Transverse colon (tissue), 4 donors: ENCODE results near the gene PLIN4. TPM values are rescaled to one million over a fixed set of nuclear protein-coding genes. Genes with fewer than 3 reads are reported as not detected.

ENCODE experiments used
- DNase-seq: peaks from one replicate; pipeline ENCODE4 v3.0.0-alpha.2; 2019
- H3K27ac ChIP-seq, 4 donors: fragments of 200-600 bp; sonication (generic); 2 replicates each; pipeline ENCODE4 v1.5.1; 2016 to 2018; ENCODE audit warnings: inconsistent platforms in 4 of 4
- H3K27me3 ChIP-seq: fragments of 200-600 bp; sonication (generic); 2 replicates; pipeline ENCODE4 v1.5.1; 2017; ENCODE audit warnings: inconsistent platforms
- H3K36me3 ChIP-seq, 4 donors: fragments of 200-600 bp; sonication (generic); 2 replicates each; pipeline ENCODE4 v1.5.1; 2017 to 2019; ENCODE audit warnings: inconsistent platforms in 4 of 4
- H3K4me1 ChIP-seq, 4 donors: fragments of 200-600 bp; sonication (generic); 2 replicates each; pipeline ENCODE4 v1.5.1; 2017 to 2020; ENCODE audit warnings: inconsistent platforms in 4 of 4
- H3K4me3 ChIP-seq, 4 donors: fragments of 200-600 bp; sonication (generic); 1 replicate in 1 of 4; 2 replicates in 3 of 4; pipeline versions ENCODE4 v1.5.1 to v1.6.1; 2017 to 2019; ENCODE audit warnings: inconsistent platforms in 4 of 4
- H3K9me3 ChIP-seq, 2 donors: fragments of 200-600 bp; sonication (generic); 2 replicates each; pipeline ENCODE4 v1.5.1; 2017 to 2019; ENCODE audit warnings: inconsistent platforms in 2 of 2
- EP300 ChIP-seq: sonication (generic); formaldehyde crosslinking; IDR thresholded peaks from one replicate; pipeline ENCODE4 v1.6.1; 2017; ENCODE audit warnings: antibody characterized with exemption, low read depth
- POLR2A ChIP-seq: fragments of 450-650 bp; IDR thresholded peaks from one replicate; pipeline ENCODE4 v1.6.1; 2016; ENCODE audit warnings: antibody characterized with exemption, mild to moderate bottlenecking, moderate library complexity
- POLR2AphosphoS5 ChIP-seq, 3 donors: sonication (generic); formaldehyde crosslinking; IDR thresholded peaks; one replicate each; pipeline ENCODE4 v1.6.1; 2016; ENCODE audit warnings: antibody characterized with exemption in 3 of 3
- WGBS, 2 donors: methylation state at CpG; one replicate each; pipeline ENCODE4 v1.1.5; 2018; ENCODE audit warnings: low coverage in 1 of 2; 5-methylcytosine and 5-hydroxymethylcytosine counted together
- in situ Hi-C, 4 donors: fragments of 200-750 bp; cut with MboI; loops; one replicate each; pipeline versions ENCODE4 v1.15.0 to v1.15.1; 2017; ENCODE audit warnings: low sequenced_read_pairs in 3 of 4, low pct_ligation_motif_present in 1 of 4, low pct_unique_long_range_greater_than_20kb in 1 of 4
- intact Hi-C: fragments of 100-400 bp; cut with DNase I; formaldehyde crosslinking; loops from one replicate; pipeline ENCODE4 v1.15.1; 2023; ENCODE audit warnings: low total_unique reads
- total RNA-seq, 4 donors: library from RNA; depleted of rRNA; stranded (reverse); fragments of >200 nt; gene quantifications; one replicate each; pipeline ENCODE4 v1.1.0, GENCODE V29; 2016
- TF ChIP-seq, protein P1 (sequence below), 5 experiments: fragments of 200-600 bp in 3 of 5; fragments of 450-650 bp in 2 of 5; sonication (generic) in 3 of 5; IDR thresholded peaks; 1 replicate in 2 of 5; 2 replicates in 3 of 5; pipeline ENCODE4 v1.5.1; 2016 to 2017; ENCODE audit warnings: antibody characterized with exemption in 5 of 5, inconsistent platforms in 3 of 5, mild to moderate bottlenecking in 2 of 5, moderate library complexity in 1 of 5

The PLIN4 gene
- total RNA-seq, 4 donors from 2014 or later: 8.9 to 33.7 (median 22.2) TPM

DNA sequence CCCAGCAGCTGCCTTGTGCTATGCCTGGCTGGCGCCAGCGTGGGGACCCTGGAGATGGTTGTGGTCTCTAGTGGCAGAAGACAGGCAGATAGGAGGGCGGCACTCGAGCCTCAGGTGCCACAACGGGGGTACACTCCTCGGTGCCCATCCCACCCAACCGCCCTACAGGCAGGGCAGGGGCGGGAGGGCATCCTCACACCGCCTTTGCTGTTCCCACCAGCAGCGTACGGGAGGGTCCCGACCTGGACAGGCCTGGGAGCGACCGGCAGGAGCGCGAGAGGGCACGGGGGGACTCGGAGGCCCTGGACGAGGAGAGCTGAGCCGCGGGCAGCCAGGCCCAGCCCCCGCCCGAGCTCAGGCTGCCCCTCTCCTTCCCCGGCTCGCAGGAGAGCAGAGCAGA lies 16.6 kb downstream of the PLIN4 start:
- Histone ChIP-seq H3K36me3 (peaks cover 0 to 15% (median 0%) of the 10 kb centered on the region in 4 donors), H3K27ac (no peak overlapping the region), H3K9me3 (no peaks in the 10 kb centered on the region), H3K4me3 (no peak overlapping the region), H3K27me3 (no peaks in the 10 kb centered on the region), H3K4me1 (no peaks in the 10 kb centered on the region)
- intact Hi-C loops: no loop called here
- no peak for DNase-seq
- in situ Hi-C loops: no loop called here
- WGBS, 2 donors: 92% methylated on average over 25 of the region's 25 CpGs; no CpG with 5 or more reads in 1 of the 2 donors
- TF ChIP-seq EP300 (no peak), POLR2AphosphoS5 (IDR thresholded peaks at IDR 0.05) (no peak), POLR2A (no peak)
- TF ChIP-seq, protein P1, sequence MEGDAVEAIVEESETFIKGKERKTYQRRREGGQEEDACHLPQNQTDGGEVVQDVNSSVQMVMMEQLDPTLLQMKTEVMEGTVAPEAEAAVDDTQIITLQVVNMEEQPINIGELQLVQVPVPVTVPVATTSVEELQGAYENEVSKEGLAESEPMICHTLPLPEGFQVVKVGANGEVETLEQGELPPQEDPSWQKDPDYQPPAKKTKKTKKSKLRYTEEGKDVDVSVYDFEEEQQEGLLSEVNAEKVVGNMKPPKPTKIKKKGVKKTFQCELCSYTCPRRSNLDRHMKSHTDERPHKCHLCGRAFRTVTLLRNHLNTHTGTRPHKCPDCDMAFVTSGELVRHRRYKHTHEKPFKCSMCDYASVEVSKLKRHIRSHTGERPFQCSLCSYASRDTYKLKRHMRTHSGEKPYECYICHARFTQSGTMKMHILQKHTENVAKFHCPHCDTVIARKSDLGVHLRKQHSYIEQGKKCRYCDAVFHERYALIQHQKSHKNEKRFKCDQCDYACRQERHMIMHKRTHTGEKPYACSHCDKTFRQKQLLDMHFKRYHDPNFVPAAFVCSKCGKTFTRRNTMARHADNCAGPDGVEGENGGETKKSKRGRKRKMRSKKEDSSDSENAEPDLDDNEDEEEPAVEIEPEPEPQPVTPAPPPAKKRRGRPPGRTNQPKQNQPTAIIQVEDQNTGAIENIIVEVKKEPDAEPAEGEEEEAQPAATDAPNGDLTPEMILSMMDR (IDR thresholded peaks at IDR 0.05): no peak

DNA sequence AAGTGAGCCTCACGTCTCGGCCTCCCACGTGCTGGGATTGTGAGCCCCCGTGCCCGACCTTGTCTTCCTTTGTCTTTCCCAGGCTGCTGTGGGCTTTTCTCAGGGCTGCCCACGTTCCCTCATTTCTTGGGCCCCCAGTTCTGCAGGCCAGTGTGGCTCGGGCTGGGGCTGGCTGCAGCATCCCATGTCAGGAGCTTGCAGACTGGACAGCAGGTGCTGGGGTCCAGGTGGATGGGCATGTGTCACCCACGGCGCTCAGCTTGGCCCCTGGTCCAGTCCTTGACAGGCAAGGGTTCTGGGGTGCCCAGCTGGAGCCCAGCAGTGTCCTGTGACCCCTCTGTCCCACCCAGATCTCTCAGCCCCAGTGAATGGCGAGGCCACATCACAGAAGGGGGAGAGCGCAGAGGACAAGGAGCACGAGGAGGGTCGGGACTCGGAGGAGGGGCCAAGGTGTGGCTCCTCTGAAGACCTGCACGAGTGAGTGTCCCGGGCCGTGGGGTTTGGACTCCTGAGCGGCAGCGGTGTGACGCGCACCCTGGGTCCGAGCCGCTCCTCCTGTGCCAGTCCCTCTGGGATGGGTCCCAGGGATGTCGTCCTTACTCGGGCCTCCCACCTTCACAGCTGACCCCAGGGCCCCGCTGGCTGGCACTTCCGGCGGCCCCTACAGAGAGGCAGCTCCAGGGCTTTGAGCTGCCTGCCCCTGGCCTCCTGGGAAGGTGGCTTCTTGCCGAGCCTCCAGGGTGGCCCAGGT lies 17.3 kb downstream of the PLIN4 start:
- DNase-seq: no peak
- Histone ChIP-seq H3K36me3 (peaks cover 0 to 19% (median 0%) of the 10 kb centered on the region in 4 donors), H3K4me3 (no peak overlapping the region), H3K4me1 (no peaks in the 10 kb centered on the region), H3K27me3 (no peaks in the 10 kb centered on the region), H3K9me3 (no peaks in the 10 kb centered on the region), H3K27ac (no peak overlapping the region)
- TF ChIP-seq, protein P1 (IDR thresholded peaks at IDR 0.05): no peak
- TF ChIP-seq POLR2AphosphoS5 (IDR thresholded peaks at IDR 0.05): no peak
- no peak for TF ChIP-seq EP300
- TF ChIP-seq POLR2A: no peak
- intact Hi-C loops: no loop called here
- in situ Hi-C loops: no loop called here
- WGBS, 2 donors: 92% methylated on average over 26 of the region's 29 CpGs; no CpG with 5 or more reads in 1 of the 2 donors

DNA sequence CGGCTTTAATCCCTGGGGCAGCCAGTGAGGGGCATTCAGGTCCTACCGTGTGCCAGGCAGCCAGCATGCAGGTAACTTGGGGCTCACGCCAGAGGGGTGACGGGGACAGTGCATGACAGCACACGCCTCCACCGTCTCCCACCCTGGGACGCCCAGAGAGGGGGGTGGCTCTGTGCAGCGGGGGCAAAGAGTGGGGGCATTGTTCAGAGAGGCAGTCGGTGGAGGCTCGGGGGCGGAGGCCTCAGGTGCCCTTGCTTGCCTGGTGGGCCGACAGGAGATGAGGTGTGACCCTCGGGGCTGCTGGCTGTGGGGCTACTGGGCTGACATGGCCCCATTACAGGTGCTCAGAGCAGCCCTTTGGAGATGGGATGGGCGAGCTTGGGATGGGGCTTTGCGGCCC lies 18.4 kb downstream of the PLIN4 start:
- Histone ChIP-seq H3K4me1 (no peaks in the 10 kb centered on the region), H3K4me3 (no peak overlapping the region), H3K27me3 (no peaks in the 10 kb centered on the region), H3K27ac (no peak overlapping the region), H3K9me3 (no peaks in the 10 kb centered on the region), H3K36me3 (peaks cover 0 to 19% (median 0%) of the 10 kb centered on the region in 4 donors)
- TF ChIP-seq POLR2A (no peak), EP300 (no peak), POLR2AphosphoS5 (IDR thresholded peaks at IDR 0.05) (no peak)
- TF ChIP-seq, protein P1 (IDR thresholded peaks at IDR 0.05): no peak
- intact Hi-C loops (no loop called here), in situ Hi-C loops (no loop called here)
- no peak for DNase-seq
- 93% methylated on average over 15 of the region's 15 CpGs; no CpG with 5 or more reads in 1 of the 2 donors for WGBS, 2 donors

DNA sequence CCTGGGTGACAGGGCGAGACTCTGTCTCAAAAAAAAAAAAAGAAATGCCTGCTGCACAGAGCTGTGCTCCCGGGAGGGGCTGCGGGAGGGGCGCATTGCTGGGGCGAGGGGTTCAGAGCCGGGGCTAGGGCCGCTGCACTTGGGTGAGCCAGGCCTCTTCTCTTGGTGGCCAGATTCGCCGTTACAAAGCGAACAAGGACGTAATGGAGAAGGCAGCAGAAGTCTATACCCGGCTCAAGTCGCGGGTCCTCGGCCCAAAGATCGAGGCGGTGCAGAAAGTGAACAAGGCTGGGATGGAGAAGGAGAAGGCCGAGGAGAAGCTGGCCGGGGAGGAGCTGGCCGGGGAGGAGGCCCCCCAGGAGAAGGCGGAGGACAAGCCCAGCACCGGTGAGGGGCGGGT lies 19.0 kb downstream of the PLIN4 start:
- in situ Hi-C loops: no loop called here
- WGBS, 2 donors: 95% methylated on average over 23 of the region's 23 CpGs; no CpG with 5 or more reads in 1 of the 2 donors
- TF ChIP-seq POLR2A: no peak
- TF ChIP-seq POLR2AphosphoS5 (IDR thresholded peaks at IDR 0.05): no peak
- TF ChIP-seq EP300: no peak
- TF ChIP-seq, protein P1 (IDR thresholded peaks at IDR 0.05): no peak
- Histone ChIP-seq H3K27me3 (no peaks in the 10 kb centered on the region), H3K4me1 (no peaks in the 10 kb centered on the region), H3K9me3 (no peaks in the 10 kb centered on the region), H3K4me3 (no peak overlapping the region), H3K27ac (no peak overlapping the region), H3K36me3 (peaks cover 0 to 23% (median 0%) of the 10 kb centered on the region in 4 donors)
- DNase-seq: no peak
- intact Hi-C loops: no loop called here
